Thyroid gland (tissue), 4 donors: ENCODE results near the gene MERTK.

Source experiments
- POLR2A ChIP-seq, 2 donors: fragments of 450-650 bp; IDR thresholded peaks; one replicate each; pipeline ENCODE4 v1.6.1; 2017; ENCODE audit warnings: antibody characterized with exemption in 2 of 2, mild to moderate bottlenecking in 2 of 2, moderate library complexity in 1 of 2
- TF ChIP-seq, protein P1 (sequence below), 6 experiments: fragments of 200-600 bp in 3 of 6; fragments of 450-650 bp in 3 of 6; sonication (generic) in 3 of 6; IDR thresholded peaks; one replicate each; pipeline ENCODE4 v1.5.1; 2016 to 2019; ENCODE audit warnings: antibody characterized with exemption in 6 of 6, mild to moderate bottlenecking in 2 of 6, inconsistent platforms in 1 of 6, moderate library complexity in 1 of 6

DNA sequence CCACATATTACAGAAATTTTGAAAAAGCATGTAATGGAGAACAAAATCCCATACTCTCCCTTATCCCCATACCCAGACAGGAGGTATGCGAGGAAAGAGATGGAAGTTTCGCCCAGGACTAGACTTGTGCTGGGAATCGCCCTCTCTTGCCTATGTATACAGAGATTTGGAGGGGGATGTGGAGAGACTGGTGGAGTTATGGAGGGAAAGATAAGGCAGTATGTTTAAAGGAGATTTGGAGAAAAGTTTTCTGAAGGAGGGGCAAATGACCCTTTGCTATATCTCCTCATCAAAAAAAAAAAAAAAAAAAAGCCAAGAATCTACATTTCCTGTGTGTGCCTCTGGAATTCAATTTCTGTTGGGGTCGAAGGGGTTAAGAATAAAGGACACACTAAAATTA, 75.3 kb downstream of the MERTK start:
- TF ChIP-seq POLR2A (IDR thresholded peaks at IDR 0.05) = no peak
- TF ChIP-seq, protein P1, sequence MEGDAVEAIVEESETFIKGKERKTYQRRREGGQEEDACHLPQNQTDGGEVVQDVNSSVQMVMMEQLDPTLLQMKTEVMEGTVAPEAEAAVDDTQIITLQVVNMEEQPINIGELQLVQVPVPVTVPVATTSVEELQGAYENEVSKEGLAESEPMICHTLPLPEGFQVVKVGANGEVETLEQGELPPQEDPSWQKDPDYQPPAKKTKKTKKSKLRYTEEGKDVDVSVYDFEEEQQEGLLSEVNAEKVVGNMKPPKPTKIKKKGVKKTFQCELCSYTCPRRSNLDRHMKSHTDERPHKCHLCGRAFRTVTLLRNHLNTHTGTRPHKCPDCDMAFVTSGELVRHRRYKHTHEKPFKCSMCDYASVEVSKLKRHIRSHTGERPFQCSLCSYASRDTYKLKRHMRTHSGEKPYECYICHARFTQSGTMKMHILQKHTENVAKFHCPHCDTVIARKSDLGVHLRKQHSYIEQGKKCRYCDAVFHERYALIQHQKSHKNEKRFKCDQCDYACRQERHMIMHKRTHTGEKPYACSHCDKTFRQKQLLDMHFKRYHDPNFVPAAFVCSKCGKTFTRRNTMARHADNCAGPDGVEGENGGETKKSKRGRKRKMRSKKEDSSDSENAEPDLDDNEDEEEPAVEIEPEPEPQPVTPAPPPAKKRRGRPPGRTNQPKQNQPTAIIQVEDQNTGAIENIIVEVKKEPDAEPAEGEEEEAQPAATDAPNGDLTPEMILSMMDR (IDR thresholded peaks at IDR 0.05) = no peak
